Measurements from ENCODE around the gene SLC26A11. TPM values are rescaled to one million over a fixed set of nuclear protein-coding genes. Genes with fewer than 3 reads are reported as not detected.

Gene SLC26A11
- total and polyA plus RNA-seq, 7 donors: 2.2 to 5.1 (median 3.2) TPM

- H3K4me1 ChIP-seq: peaks cover 6% of the 10 kb centered on the region
- no peaks in the 10 kb centered on the region for H3K9me3 ChIP-seq
- H3K27ac ChIP-seq: no peak overlapping the region
- peaks cover 0 to 60% of the 10 kb centered on the region in 2 donors for H3K36me3 ChIP-seq (ENCODE audit: insufficient read depth in 1 of 2, low read depth in 1 of 2)
- no peaks in the 10 kb centered on the region for H3K27me3 ChIP-seq (ENCODE audit: insufficient read depth in 3 of 3, low read length in 2 of 3)
- ATAC-seq (no peak), DNase-seq (no peak)
- intact Hi-C loops (cut with DNase I): loop anchor here in 1 of 2 donors (5.0 kb wide), 2 partner anchors 46 to 69 kb away; partner anchors contain the start of genes EIF4A3 and RNF213
- TF ChIP-seq, protein P1, sequence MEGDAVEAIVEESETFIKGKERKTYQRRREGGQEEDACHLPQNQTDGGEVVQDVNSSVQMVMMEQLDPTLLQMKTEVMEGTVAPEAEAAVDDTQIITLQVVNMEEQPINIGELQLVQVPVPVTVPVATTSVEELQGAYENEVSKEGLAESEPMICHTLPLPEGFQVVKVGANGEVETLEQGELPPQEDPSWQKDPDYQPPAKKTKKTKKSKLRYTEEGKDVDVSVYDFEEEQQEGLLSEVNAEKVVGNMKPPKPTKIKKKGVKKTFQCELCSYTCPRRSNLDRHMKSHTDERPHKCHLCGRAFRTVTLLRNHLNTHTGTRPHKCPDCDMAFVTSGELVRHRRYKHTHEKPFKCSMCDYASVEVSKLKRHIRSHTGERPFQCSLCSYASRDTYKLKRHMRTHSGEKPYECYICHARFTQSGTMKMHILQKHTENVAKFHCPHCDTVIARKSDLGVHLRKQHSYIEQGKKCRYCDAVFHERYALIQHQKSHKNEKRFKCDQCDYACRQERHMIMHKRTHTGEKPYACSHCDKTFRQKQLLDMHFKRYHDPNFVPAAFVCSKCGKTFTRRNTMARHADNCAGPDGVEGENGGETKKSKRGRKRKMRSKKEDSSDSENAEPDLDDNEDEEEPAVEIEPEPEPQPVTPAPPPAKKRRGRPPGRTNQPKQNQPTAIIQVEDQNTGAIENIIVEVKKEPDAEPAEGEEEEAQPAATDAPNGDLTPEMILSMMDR (IDR thresholded peaks at IDR 0.05): no peak
- WGBS, 3 donors: 95 to 96% (median 95%) methylated on average over 39 to 40 of the region's 40 CpGs
- H3K4me3 ChIP-seq: no peak overlapping the region
Measured at GRCh38 chr17:80216473-80217456, 3.5 kb upstream of the SLC26A11 start.

- Histone ChIP-seq H3K27me3 (ENCODE audit: insufficient read depth in 3 of 3, low read length in 2 of 3) (no peaks in the 10 kb centered on the region), H3K27ac (no peak overlapping the region), H3K36me3 (ENCODE audit: insufficient read depth in 1 of 2, low read depth in 1 of 2) (peaks cover 0 to 51% of the 10 kb centered on the region in 2 donors), H3K4me3 (no peak overlapping the region), H3K9me3 (no peaks in the 10 kb centered on the region), H3K4me1 (peaks cover 6% of the 10 kb centered on the region)
- intact Hi-C loops (cut with DNase I): loop anchor here in 1 of 2 donors (5.0 kb wide), 2 partner anchors 44 to 71 kb away; partner anchors contain the start of genes EIF4A3 and RNF213
- TF ChIP-seq, protein P1 (IDR thresholded peaks at IDR 0.05): no peak
- no peak for DNase-seq
- WGBS, 3 donors: 93 to 97% (median 96%) methylated on average over 13 of the region's 13 CpGs
- ATAC-seq: no peak
Measured at GRCh38 chr17:80217703-80218362, 2.4 kb upstream of the SLC26A11 start.

- ATAC-seq: no peak
- Histone ChIP-seq H3K9me3 (no peaks in the 10 kb centered on the region), H3K4me3 (no peak overlapping the region), H3K27ac (no peak overlapping the region), H3K4me1 (peaks cover 6% of the 10 kb centered on the region), H3K27me3 (ENCODE audit: insufficient read depth in 3 of 3, low read length in 2 of 3) (no peaks in the 10 kb centered on the region), H3K36me3 (ENCODE audit: insufficient read depth in 1 of 2, low read depth in 1 of 2) (peaks cover 0 to 45% of the 10 kb centered on the region in 2 donors)
- intact Hi-C loops (cut with DNase I): loop anchor here in 1 of 2 donors (5.0 kb wide), 2 partner anchors 44 to 71 kb away; partner anchors contain the start of genes EIF4A3 and RNF213
- TF ChIP-seq, protein P1 (IDR thresholded peaks at IDR 0.05): no peak
- DNase-seq: no peak
- WGBS, 3 donors: 84 to 90% (median 86%) methylated on average over 7 of the region's 7 CpGs
Measured at GRCh38 chr17:80218391-80218790, 1.8 kb upstream of the SLC26A11 start.

- TF ChIP-seq, protein P1 (IDR thresholded peaks at IDR 0.05): no peak
- intact Hi-C loops (cut with DNase I): loop anchor here in 1 of 2 donors (5.0 kb wide), 2 partner anchors 43 to 72 kb away; partner anchors contain the start of genes EIF4A3 and RNF213
- DNase-seq: peak; percentile 78 to 80
- H3K27ac ChIP-seq: peak overlapping the region; percentile 89
- peak overlapping the region; percentile 96 for H3K4me3 ChIP-seq
- no peaks in the 10 kb centered on the region for H3K9me3 ChIP-seq
- peaks cover 6% of the 10 kb centered on the region for H3K4me1 ChIP-seq
- WGBS, 3 donors: 48 to 59% (median 49%) methylated on average over 15 of the region's 15 CpGs
- ATAC-seq: peak; percentile 21 to 51 (median 42)
- peaks cover 0 to 37% of the 10 kb centered on the region in 2 donors for H3K36me3 ChIP-seq (ENCODE audit: insufficient read depth in 1 of 2, low read depth in 1 of 2)
- H3K27me3 ChIP-seq (ENCODE audit: insufficient read depth in 3 of 3, low read length in 2 of 3): no peaks in the 10 kb centered on the region
Measured at GRCh38 chr17:80219013-80219762, 1.0 kb upstream of the SLC26A11 start.
